NCI-H748 treated with DMSO at 0.1 percent for 48 hours (cell line): ENCODE data around the gene PRKCI.
"Not testable (repeated sequence)": the region's sequence is repeated elsewhere in the genome, so short reads cannot be mapped to it uniquely, and the experiment has no call there.

Experiments used
- DNase-seq: peaks from one replicate; lab custom pipeline; 2025; lab: John Stamatoyannopoulos, UW

The PRKCI gene

GRCh38 chr3:170290194-170290593 is 68.0 kb downstream of the PRKCI start:
- DNase-seq, result no peak

DNA sequence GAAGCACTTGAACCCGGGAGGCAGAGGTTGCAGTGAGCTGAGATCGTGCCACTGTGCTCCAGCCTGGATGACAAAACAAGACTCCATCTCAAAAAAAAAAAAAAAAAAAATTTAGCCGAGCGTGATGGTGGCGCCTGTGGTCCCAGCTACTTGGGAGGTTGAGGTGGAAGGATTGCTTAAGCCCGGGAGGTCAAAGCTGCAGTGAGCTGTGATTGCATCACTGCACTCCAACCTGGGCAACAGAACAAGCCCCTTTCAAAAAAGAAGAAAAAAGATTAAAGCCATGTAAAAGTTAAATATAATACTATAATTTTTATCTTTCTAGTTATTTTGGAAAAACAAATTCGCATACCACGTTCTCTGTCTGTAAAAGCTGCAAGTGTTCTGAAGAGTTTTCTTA is 73.4 kb downstream of the PRKCI start:
- no peak for DNase-seq

GRCh38 chr3:170296703-170297102 is 74.5 kb downstream of the PRKCI start:
- DNase-seq, result no peak

- DNase-seq, result peak; percentile 5
Observed at GRCh38 chr3:170301405-170301804, 79.2 kb downstream of the PRKCI start.

GRCh38 chr3:170302008-170302407 is 79.8 kb downstream of the PRKCI start:
- no peak for DNase-seq

GRCh38 chr3:170306015-170306414 is 83.8 kb downstream of the PRKCI start:
- no peak for DNase-seq

- DNase-seq, result no peak
Observed at GRCh38 chr3:170307671-170308405, 85.6 kb downstream of the PRKCI start.

- DNase-seq, result no peak
Observed at GRCh38 chr3:170309046-170309445, 86.8 kb downstream of the PRKCI start.

- no peak for DNase-seq
Observed at GRCh38 chr3:170317954-170318353, 95.7 kb downstream of the PRKCI start.

GRCh38 chr3:170320461-170321121 is 98.4 kb downstream of the PRKCI start:
- DNase-seq, result no peak

- no peak for DNase-seq
Observed at GRCh38 chr3:170321321-170322034, 99.3 kb downstream of the PRKCI start.

GRCh38 chr3:170322566-170323269 is 100.5 kb downstream of the PRKCI start:
- DNase-seq, result no peak

DNA sequence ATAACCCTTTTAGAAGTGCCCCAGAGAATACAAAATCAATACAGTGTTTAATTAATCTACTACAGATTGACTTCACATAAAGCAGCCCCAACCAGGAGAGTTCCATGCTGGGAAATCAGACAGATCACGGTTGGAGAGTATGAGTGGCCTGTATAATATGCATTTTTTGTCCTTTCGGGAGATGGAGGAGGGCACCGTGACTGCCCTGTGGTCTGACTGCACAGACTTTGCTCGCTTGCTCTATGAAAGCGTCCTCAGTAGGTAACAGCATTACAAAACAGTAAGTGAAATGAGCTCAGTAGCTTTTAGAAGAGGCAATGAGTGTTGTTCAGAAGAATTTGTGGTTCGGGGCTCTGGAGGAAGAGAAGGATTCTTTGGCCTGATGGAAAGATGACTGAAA is 101.1 kb downstream of the PRKCI start:
- no peak for DNase-seq

GRCh38 chr3:170324962-170325361 is 102.7 kb downstream of the PRKCI start:
- DNase-seq, result no peak

DNA sequence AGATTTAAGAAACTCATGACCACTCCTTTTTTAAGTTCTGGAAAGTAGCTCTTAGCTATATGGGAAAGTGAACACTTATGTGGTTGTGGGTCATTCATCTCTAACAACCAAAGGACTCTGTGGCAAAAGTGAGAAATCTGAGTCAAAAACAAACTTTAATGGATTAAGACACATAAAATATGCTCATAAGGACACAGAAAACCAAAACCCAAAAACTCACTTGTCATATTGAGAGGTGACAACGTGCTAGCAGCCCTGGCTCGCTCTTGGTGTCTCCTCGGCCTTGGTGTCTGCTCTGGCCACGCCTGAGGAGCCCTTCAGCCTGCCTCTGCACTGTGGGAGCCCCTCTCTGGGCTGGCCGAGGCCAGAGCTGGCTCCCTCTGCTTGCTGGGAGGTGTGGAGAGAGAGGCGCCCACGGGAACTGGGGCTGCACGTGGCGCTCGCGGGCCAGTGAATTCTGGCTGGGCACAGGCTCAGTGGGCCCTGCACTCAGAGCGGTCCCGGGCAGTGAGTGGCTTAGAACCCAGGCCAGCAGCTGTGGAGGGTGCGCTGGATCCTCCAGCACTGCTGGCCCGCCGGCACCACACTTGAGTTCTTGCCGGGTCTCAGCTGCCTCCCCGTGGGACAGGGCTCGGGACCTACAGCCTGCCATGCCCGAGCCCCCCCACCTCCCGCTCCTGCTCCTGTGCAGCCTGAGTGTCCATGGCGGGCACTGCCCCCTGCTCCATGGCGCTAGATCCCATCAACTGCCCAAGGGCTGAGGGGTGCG is 105.0 kb downstream of the PRKCI start:
- DNase-seq, result no peak

- DNase-seq, result not testable (repeated sequence)
Observed at GRCh38 chr3:170327868-170328548, 105.8 kb downstream of the PRKCI start.

- DNase-seq, result no peak
Observed at GRCh38 chr3:170330366-170330765, 108.1 kb downstream of the PRKCI start.

DNA sequence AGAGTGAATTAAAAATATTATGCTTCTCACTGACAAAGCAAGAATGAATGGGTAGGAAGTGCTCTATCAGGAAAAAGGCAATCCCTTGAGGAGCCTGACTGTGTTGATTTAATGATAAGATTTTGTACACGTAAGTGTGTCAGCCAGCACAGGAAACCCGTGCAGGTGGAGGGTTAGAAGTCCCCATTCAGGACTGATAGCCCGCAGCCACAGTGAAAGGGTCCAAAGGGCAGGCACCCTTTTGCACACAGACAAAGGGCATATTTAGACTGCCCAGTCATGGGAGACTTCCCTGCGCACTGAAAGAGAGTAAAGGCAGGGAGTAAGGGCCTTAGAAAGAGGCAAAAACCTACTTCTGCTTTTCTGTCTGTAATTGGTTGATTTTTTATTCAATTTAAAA is 108.9 kb downstream of the PRKCI start:
- no peak for DNase-seq

- no peak for DNase-seq
Observed at GRCh38 chr3:170337420-170337819, 115.2 kb downstream of the PRKCI start.

DNA sequence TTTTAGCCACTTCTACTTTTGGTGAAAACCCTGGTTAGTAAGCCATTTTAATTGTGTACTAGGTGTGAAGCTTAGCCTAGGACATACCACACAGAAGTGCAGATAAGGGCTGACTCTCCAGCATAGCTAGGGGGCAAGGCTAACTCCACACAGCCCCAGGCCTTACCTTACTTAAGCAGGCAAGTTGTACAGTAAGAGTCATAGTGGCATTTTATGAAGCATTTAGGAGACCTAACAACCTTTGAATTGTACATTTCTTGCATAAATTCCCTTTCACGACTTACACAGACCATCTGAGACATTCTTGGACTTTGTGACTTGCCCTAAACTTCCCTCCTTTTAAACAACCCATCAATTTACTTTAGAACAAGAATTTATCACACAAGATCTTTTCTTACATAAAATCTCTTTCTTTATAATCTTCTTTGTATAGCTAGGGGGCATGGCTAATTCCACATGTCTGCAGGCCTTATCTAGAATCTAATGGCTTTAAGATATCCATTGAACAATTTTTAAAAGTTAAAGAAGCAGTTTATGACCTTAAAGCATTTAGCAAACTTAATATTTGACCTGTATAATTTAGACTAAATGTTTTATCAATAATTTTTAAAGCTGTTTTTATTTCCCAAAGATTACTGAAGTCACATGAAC is 116.6 kb downstream of the PRKCI start:
- DNase-seq, result no peak

DNA sequence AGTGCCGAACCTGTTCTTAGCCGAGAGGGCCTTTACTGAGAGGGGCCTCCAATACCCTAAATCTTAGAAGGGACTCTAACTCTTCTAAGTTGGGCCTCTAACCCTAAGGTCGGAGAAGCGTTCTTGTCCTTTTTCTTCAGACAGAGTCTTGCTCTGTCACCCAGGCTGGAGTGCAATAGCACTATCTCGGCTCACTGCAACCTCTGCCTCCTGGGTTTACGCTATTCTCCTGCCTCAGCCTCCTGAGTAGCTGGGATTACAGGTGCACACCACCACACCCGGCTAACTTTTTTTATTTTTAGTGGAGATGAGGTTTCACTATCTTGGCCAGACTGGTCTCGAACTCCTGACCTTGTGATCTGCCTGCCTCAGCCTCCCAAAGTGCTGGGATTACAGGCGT is 120.0 kb downstream of the PRKCI start:
- not testable (repeated sequence) for DNase-seq
